Epithelial cell of proximal tubule (primary cell): ENCODE data around the gene PTRH1. TPM values are rescaled to one million over a fixed set of nuclear protein-coding genes. Genes with fewer than 3 reads are reported as not detected.
A peak's percentile ranks its signal among the peaks of the same experiment; 100 is the strongest.

Source experiments
- DNase-seq: peaks from one replicate; pipeline ENCODE4 v3.0.0-alpha.2; 2011; ENCODE audit warnings: low read depth
- H3K4me3 ChIP-seq: 2 replicates; pipeline ENCODE4 v1.5.1; 2011; ENCODE audit warnings: low read depth, mild to moderate bottlenecking, low read length
- total RNA-seq: library from RNA; depleted of rRNA; stranded (reverse); fragments of >200 nt; gene quantifications from 2 replicates; pipeline ENCODE4 v1.2.3, GENCODE V29; 2015
- TF ChIP-seq, protein P1 (sequence below): conservative IDR thresholded peaks from 2 replicates; pipeline ENCODE4 v1.5.1; 2012; ENCODE audit warnings: low read depth, mild to moderate bottlenecking, low read length

PTRH1 gene
- total RNA-seq, 1 donor from 2014 or later, result 47.4 TPM

DNA sequence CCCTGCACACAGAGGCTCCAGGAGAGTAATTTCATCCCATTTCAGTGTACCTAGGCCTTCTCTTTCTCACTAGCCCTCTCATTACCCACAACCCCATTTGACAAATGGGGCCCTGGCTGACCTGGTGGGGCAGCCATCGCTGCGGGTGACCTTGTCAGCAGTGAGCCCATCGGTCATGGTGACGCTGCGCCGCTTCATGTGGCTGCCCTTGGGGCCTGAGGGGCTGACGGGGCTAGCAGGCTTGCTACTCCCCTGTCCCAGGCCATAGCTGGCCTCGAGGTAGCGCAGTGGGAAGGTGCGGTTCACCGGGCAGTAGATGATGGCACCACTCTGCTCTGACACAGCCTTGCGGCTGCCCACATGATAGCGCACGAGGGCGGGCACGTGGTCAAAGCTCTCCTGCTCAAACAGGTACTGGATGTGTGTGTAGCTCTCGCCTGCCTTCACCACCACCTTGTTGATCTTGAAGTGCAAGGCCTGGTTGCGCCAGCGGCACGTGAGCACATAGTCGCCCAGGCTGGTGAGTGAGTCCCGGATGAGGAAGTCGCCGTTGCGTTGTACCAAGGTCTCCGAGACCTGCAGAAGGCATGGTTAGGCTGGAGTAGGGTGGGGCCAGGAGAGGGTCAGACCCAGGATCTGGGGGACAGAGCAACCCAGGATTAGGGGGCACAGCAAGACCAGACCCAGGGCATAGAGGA lies 33.8 kb upstream of the PTRH1 start:
- H3K4me3 ChIP-seq, result no peak overlapping the region
- DNase-seq, result no peak
- TF ChIP-seq, protein P1, sequence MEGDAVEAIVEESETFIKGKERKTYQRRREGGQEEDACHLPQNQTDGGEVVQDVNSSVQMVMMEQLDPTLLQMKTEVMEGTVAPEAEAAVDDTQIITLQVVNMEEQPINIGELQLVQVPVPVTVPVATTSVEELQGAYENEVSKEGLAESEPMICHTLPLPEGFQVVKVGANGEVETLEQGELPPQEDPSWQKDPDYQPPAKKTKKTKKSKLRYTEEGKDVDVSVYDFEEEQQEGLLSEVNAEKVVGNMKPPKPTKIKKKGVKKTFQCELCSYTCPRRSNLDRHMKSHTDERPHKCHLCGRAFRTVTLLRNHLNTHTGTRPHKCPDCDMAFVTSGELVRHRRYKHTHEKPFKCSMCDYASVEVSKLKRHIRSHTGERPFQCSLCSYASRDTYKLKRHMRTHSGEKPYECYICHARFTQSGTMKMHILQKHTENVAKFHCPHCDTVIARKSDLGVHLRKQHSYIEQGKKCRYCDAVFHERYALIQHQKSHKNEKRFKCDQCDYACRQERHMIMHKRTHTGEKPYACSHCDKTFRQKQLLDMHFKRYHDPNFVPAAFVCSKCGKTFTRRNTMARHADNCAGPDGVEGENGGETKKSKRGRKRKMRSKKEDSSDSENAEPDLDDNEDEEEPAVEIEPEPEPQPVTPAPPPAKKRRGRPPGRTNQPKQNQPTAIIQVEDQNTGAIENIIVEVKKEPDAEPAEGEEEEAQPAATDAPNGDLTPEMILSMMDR, result no peak

DNA sequence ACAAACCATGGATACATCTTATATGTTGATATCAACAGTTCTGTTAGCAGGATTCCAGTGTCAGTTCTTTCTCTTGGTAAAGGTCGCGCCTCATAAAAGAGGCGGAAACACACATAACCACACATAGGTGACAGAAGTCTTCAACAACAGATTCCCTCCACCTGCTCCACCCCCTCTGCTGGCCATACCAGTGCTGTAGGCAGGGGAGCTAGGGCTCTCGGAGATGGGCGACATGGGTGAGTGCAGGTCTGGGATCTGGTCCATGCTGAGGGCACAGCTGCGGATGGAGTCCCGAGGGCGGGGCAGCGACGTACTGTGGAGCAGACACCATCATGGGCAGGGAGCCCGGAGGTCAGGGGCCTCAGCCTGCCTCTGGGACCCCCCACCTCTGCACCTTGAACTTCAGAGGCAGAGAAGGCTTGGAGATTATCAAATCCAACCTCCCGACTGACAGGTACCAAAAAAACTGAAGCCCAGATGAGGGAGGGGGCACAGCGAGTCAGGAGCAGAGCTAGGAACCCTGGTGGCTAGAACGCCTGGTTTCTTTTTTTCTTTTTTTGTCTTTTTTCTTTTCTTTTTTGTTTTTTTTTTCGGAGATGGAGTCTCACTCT lies 31.6 kb upstream of the PTRH1 start:
- TF ChIP-seq, protein P1, result peak; percentile 12
- H3K4me3 ChIP-seq, result no peak overlapping the region
- DNase-seq, result no peak

- H3K4me3 ChIP-seq, result no peak overlapping the region
- no peak for DNase-seq
- TF ChIP-seq, protein P1, result no peak
These were observed 29.1 kb upstream of the PTRH1 start for GRCh38 chr9:127744398-127745110.

DNA sequence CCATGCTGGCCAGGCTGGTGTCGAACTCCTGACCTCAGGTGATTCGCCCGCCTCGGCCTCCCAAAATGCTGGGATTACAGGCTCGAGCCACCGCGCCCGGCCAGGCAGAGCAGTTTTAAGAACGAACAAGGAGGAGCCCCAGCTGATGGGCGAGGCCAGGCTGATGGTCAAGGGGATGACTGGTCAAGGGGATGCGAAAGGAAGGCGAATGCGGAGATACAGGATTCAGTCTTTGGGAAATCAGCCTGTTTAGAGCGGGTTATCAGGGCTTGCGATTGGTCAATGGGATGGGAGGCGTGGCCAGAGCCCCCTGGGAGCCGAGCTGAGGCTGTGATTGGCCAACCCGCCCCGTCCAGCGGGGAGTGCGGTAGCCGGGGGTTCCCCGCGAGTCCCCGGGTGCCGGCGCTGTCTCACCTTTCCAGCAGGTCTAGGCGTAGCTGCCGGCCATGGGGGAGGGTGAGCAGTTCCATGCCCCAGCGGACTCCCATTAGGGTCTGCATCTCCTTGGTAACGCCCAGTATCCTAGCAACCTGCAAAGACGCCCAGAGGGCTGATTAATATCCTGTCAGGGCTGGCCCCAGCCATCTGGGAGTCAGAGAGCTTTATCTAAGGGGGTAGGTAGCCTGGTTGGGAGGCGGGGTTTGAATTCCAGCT lies 27.1 kb upstream of the PTRH1 start:
- no peak for DNase-seq
- TF ChIP-seq, protein P1, result no peak
- peak overlapping the region; percentile 37 for H3K4me3 ChIP-seq

- TF ChIP-seq, protein P1, result no peak
- DNase-seq, result no peak
- H3K4me3 ChIP-seq, result peak overlapping the region; percentile 37
These were observed 26.5 kb upstream of the PTRH1 start for GRCh38 chr9:127741831-127742434.

DNA sequence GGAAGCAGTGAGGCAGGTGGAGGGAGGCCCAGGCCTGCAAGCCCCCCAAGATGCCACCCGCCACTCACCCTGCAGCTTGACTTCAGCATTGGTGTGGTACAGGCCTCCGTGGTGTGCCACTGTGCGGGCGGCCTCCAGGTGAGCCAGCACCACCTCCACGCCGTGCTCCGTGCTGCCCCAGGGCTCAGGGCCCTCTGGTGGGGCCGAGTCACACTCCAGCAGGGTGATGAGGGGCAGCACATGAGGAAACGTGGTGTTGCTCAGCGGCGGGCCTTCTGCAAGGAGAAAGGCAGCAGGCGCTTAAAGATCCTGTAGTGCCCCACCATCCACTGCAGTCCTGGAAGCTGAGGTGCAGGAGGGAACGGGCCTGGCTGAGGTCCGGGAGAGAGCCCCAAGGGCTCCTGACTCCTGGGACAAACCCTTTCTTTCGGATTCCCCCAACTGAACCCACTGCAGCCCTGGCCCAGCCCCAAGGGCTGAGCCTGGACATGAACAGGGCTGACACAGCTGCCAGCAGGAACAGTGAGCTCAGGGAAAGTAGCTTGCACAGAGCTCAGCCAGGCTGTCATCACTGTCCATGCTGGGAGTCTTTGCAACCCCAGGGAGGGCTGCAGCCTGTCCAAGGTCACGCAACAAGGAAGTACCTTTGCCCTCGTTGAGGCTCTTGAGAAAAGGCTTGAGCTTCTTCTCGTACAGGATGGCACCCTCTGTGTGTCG lies 24.3 kb upstream of the PTRH1 start:
- H3K4me3 ChIP-seq, result no peak overlapping the region
- DNase-seq, result no peak
- TF ChIP-seq, protein P1, result no peak
